Superior temporal gyrus (tissue), 1 donor: ENCODE data around the gene AARS2.
"Not testable (repeated sequence)": the region's sequence is repeated elsewhere in the genome, so short reads cannot be mapped to it uniquely, and the experiment has no call there.

Experiments
- DNase-seq: peaks from one replicate; pipeline ENCODE4 v3.0.0-alpha.2; 2016; ENCODE audit errors: extremely low spot score

The AARS2 gene

DNA sequence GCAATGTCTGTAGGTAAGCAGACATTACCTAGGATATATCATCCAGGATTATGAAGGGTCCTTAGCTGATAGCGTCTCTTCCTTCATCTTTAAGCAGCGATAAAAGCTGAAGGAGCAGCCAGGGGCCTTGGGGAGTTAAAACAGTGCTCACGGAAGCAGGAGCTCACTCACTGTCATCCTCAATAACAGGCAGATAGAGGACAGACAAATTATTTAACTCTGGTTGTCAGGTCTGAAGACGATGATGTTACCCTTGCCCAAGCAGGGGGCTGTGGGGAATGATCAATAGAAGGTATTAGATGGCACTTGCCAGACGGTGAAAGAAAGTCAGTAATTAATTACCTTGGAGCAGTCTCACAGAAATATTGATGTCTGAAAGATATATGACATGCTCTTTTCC is 16.7 kb upstream of the AARS2 start:
- no peak for DNase-seq

DNA sequence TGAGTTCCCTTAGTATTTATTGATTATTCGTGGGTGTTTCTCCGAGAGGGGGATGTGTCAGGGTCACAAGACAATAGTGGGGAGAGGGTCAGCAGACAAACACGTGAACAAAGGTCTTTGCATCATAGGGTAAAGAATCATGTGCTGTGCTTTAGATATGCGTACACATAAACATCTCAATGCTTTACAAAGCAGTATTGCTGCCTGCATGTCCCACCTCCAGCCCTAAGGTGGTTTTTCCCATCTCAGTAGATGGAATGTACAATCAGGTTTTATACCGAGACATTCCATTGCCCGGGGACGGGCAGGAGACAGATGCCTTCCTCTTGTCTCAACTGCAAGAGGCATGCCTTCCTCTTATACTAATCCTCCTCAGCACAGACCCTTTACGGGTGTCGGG is 15.1 kb upstream of the AARS2 start:
- not testable (repeated sequence) for DNase-seq

DNA sequence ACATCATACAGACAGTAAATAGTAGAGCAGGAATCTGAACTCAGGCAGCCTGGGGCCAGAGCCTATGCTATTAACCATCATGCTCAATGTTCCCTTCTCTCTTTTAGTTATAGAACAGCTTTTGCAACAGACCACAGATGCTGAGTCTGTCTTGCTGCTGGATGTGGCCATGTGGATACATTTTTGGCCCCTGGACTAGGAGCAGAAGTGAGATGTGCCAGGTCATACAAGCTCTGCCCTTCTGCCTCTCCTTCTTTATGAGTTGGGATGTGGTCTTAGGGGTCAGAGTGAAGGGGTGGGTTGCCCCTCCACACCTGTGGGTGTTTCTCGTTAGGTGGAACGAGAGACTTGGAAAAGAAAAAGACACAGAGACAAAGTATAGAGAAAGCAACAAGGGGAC is 14.6 kb upstream of the AARS2 start:
- no peak for DNase-seq

DNA sequence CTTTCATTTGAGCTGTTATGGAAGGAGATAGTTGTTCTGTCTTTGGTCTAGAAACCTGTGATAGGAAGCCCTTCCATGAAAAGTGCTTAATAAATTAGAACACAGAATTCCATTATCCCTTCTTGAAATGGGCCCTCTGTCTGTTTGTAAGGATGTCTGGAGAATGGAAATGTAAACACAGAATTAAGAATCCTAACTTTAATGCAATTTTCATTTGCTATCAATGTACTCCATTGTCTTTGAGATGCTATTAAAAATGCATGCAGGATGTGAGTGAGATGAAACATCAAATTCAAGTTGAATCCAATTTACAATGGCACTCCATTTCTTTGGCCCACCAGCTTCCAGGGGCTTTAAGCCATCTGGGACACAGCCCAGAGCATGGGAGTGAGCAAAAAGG is 13.9 kb upstream of the AARS2 start:
- DNase-seq = no peak

DNA sequence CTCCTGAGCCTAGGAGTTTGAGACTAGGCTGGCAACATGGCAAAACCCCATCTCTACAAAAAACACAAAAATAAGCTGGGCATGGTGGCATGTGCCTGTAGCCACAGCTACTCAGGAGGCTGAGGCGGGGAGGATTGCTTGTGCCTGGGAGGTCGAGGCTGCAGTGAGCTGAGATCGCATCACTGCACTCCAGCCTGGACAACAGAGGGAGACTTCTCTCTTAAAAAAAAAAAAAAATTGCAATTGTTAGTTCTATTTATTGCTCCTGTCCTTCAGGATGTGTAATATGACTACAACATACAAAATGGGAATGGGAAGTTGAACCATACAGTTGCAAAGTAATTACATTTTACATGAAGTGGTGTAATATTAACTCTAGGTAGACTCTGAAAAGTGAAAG is 8.1 kb upstream of the AARS2 start:
- no peak for DNase-seq

DNA sequence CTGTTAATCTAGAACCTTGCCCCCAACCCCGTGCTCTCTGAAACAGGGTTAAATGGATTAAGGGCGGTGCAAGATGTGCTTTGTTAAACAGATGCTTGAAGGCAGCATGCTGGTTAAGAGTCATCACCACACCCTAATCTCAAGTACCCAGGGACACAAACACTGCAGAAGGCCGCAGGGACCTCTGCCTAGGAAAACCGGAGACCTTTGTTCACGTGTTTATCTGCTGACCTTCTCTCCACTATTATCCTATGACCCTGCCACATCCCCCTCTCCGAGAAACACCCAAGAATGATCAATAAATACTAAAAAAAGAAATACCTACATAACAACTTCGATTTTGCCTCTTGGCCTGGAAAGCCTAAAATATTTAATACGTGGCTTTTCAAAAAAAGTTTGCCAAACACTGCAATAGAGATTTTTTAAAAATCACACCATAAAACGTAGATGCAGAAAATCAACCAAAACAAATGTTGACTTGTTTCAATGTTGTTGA is 4.0 kb upstream of the AARS2 start:
- not testable (repeated sequence) for DNase-seq

DNA sequence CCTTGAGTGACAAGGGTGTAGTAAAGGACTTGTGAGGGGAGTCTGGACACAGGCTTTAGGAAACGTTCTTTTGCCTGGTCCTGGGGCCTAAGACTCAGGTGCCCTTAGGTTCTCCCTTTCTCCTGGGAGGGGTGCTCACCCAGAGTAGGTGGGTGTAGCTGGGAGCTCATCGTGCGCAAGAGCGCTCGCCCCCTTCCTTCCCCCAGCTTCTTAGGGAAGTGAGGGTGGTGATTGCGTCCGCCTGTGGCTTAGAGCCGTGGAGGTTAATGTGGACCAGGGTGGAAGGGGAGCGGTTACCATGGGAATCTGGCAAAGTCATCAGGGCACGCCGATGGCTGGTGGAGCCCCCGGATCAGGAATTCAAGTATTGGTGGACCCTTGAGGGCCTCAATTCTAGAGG is 3.3 kb upstream of the AARS2 start:
- DNase-seq = no peak

DNA sequence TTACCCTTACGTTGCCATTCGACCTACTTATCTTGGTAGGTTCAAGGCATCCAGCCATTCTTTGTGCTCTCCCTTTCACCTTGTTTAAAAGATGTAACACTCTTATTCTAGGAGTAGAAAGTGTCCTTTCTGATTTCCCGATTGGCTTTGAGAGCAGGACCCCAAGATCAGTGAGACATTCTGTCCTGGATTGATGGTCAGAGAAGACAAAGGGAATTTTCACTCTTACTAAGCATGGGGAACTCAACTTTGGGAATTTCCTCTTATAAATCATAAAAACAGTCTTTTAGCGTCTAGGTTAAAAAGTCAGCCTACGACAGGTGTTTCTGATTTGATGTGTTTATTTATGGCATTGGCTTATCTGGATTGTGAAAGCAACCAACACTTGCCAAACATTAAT is 2.8 kb upstream of the AARS2 start:
- DNase-seq = no peak

DNA sequence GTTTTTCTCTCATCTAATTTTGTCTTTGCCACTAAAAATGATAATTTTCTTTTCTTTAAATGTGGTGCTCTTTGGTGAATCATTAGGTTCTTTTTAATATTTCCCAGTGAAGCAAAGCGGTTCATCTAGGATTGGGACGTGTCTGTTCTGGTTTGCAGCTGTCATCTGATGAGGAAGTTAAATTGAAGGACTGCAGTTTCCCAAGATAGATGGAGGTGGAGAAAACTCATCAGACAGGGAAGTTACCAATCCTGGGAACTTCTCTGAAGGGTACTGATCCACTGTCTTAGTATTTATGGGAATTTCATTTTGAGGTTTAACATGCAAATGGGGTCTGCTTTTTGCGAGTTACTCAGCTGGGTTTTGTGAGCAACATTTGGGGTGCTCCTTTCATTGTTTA is 2.4 kb upstream of the AARS2 start:
- DNase-seq = no peak

DNA sequence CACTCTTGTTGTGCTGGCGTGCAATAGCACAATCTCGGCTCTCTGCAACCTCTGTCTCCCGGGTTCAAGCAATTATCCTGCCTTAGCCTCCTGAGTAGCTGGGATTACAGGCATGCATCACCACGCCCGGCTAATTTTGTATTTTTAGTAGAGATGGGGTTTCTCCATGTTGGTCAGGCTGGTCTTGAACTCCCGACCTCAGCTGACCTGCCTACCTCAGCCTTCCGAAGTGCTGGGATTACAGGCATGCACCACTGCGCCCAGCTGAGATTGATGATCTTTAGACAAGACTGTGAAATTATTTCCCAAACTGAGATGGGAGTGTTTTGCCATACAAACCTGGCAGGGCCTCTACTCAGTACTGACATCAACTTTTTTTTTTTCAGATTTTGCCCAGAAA is 1.5 kb upstream of the AARS2 start:
- not testable (repeated sequence) for DNase-seq

DNA sequence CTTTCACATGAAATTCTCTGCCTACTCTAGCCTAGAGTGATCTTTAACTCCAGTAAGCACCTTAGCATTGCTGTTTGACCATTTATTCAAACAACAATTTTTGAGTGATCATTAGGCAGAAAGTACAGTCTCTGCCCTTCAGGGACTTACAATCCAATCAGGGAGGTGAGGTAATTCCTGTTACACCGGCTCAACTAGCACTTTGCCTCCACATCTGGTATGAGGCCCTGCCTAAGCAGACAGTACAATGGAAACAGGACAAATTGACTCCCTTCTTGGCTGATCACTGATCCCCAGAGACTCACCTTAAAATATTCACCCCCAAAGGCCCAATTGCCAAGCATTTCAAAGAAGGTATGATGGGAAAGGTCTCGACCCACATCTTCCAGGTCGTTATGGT is 1.4 kb downstream of the AARS2 start:
- DNase-seq = no peak

DNA sequence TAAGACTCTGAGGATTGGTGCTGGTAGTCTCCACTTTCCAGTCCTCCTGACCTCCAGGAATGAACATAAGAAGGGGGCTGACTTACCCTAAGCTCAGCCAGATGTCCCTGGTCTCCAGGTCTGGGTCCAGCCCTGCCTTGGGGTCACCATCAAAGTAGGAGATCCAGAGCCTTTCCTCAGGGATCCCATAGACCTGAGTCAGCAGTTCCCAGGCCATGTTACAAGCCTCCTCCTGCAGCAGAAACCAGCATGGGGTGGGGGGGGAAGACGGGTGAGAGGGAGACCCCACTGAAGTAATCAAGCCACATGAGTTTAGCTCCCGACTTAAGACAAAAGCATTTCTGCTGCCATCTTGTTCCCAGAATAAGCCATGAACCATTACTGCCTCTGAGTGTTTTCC is 1.8 kb downstream of the AARS2 start:
- no peak for DNase-seq

DNA sequence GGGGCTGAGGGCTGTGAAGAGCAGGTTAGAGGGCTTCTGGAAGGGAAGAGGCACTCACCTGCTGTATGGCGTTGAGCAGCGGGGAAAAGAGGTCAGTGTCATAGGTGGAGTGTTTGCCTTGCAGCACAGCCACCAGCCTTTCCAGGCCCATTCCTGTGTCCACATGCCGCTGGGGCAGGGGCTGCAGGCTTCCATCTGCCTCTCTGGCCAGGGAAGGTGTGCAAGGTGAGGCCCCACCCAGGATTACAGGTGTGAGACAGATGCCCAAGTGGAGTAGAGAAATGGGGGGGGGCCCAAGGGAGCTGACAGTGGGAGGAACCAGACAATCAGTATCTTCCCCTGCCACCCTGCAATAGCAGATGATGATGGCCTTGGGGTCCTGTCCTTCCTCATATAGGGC is 2.9 kb downstream of the AARS2 start:
- no peak for DNase-seq

DNA sequence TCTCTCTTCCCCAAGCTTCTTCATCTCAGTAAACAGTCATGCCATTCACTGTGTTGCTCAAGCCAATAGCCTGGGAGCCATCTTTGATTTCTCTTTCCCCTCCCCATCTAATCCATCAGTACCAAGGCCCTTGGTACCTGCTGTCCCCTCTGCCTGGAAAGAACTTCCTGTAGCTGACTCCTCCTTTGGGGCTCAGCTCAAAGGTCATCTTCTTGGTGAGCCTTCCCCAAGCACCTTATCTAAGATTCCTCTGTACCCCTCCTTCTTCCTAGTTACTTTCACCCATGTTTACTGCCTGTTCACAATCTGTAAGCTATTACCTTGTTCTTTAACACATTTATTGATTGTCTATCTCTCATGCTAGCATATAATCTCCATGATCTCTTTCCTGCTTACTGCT is 3.5 kb downstream of the AARS2 start:
- no peak for DNase-seq

DNA sequence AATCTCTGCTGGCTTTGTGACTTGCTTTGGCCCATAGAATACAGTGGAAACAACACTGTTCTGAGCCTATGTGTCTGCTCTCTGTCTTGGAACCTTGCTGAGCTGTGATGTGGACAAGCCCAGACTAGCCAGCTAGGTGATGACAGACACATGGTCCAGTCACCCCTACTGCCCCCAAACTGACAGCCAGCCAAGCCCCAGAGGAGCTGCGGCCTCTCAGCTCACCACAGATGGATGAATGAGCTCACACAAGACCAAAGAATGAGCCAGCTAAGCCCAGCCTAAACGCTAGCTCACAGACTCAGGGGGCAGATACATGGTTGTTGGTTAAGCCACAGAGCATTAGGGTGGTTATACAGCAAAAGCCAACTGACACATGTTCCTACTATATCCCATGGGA is 4.1 kb downstream of the AARS2 start:
- no peak for DNase-seq

DNA sequence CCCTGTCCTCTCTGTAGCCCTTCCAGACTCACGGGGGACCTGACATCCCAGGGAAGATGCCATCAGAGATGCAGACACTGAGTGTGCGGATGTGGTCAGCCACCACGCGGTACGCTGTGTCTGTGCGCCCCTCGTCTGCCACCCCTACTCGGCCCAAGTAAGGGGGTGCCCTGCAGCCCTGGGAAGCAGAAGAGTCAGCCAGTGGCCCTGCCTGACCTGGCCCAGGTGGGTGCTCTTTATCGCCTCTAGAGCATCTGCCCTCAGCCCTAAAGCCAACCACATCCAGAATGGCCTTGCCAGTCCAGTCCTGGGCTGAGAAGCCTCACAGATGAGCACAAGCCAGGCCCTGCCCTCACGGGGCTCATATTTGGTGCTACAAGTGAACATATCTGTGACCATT is 5.9 kb downstream of the AARS2 start:
- DNase-seq = no peak

DNA sequence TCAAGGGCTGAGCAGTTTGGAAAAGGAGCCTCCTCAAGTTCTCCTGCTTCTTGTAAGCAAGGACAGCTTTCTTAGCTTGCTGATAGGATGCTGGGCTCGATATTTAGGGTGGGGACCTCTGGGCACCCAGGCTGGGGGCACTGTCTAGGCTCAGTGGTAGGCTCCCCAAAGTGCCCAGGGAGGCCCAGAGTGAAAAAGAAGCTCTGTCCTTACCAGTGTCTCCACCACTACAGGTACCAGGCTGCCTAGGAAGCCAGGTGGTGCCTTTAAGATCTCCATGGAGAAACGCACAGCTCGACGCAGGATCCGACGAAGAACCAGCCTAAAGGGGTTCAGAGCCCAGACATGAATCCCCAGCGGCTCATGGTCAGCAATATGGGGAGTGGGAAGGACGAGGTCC is 6.4 kb downstream of the AARS2 start:
- no peak for DNase-seq

DNA sequence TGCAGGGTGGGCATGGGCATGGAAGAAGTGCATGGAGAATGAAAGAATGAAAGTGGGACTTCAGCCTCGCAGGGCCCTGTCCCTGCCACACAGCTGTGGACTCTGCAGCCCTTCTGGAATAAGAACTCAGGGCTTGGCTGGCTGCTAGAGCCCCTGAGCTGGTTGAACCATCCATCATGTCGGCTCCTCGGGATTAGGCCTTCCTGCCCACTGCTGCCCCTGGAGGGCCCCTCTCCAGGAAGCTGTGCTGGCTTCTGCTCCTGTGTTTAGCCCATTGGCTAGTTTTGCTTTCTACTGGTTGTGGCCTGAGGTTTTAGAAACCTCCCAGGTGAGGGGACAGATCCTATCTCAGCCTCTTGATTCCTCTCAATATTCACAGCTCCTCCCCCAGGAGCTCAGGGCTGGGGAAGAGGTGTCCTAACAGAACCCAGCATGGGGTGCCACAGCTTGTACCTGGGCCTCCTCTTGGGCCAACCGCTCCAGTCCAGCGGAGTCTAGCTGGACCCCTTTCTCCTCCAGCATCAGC is 7.9 kb downstream of the AARS2 start:
- DNase-seq = no peak

DNA sequence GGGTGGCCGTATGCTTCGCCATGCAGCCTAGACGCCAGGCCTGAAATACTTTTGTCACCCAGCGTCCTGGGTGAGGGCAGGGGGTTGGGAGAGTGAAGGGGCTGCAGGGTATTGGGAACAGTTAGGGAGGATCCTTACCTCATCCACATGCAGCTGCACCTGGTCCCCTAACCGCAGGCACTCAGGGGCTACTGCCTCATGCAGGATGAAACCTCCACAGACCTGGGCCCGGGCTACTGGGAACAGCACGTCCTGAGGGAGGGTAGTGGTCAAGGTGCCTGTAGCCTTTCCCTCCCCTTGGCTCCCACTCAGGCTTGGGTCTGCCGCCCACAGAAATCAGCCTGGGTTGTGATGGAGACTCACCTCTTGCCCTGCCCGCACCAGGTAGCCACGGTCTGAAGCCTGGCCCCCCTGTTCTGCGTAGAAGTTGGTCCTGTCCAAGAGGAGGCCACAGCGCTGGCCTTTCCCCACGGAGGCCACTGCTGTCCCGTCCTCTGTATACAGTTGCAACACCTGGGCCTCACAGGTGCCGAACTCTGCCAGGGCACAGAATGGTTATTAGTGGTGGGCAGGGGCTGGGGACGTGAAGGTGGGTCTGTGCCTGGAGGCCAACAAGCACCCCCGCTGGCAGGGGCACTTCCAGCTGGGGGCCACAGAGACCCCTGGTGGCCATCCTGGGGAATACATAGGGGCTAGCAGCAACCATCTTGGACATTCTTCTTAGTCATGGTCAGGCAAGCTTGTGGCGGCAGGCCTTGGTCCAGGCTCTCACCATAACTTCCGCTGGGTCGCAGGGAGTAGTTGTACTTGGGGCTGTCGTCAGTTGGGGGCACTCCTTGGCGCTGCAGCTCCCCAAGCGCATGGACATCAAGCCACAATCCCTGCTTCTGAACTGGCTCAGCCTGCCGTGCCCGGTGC is 8.6 kb downstream of the AARS2 start:
- DNase-seq = no peak

DNA sequence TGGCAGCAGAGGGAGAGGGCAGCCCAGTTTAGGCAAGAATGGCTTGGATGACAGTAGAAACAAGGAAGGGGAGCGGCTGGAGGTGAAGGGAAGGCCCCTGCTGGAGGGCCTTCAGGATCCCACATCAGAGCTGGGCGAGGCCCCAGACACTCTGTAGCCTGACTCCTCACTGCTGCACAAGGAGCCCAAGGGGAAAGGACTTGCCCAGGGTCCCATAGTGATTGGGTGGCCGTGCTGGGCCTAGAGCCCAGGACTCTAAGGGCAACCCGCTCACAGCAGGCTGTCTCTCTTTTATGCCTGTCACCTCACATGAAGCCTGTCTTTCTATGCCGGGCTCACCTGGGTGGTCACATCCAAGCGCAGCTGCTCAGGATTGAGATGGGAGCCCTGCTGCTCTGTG is 9.3 kb downstream of the AARS2 start:
- DNase-seq = no peak

DNA sequence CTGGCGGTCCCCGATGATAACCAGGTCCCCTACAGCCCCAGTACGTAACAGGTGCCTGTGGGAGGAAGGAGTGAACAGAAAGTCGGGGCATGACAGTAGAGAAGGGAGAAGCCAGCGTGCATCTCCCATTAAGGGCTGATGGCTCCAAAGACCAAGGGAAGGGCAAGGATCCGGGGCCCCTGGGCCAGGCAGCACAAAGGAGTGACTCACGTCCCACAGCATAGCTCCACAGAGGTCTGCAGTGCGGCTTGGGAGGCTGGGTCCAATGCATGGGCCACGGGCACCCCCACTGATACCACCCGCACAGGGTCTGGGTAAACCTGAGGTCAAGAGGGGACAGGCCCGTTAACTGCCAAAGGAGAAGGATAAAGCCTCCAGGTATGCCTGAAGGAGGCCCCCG is 10.3 kb downstream of the AARS2 start:
- no peak for DNase-seq

DNA sequence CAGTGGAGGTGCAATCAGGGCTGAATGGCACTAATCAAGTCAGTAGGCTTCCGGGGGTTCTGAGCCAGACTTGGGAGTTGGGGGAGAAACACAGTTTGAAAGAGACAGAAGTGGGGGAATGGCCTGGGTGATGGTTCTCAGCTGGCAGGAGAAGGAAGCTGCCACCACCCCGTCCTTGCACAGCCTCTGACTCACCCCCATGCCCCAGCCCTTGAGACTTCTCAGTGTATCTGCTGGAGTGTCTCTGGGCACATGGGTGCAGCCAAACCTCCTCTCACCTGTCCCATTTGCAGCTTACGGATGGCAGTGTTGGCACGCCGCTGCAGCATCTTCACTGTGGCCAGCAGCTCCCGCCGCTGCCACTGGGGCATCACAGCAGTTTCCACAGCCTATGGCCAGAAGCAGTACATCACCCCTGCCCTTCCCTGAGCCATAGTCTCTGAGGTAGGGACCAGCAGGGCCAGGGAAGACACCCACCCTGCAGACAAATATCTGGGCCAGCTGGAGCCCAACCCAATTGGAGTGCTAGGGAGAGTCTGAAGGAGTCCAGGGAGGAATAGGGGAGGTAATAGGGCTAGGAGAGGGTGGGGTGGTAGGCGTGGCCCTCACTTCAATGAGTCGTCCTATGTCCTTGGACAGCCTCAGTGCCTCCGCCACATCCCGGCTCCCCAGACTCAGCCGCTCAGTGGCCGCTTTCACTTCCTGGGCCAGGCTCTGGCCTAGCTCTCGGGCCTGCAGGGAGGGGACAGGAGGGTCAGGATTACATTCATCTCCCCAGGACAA is 11.2 kb downstream of the AARS2 start:
- DNase-seq = no peak

DNA sequence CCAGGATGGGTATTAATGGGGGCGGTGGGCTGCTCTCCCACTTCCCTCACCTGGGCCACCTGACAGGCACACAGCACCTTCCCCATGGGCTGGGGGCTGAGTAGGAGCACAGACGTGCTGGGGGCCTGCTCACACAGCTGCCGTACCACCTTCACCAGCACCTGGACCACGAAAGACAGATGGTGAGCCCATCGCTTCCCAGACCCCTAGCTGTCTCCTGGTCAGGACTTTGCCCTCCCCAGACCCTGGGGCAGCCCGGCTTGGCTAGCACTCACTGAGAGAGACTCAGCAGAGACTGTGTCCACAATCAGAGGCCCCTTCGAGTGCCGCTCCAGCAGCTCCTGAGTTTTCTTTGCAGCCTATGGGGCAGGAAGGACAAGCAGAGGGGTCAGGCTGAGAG is 12.0 kb downstream of the AARS2 start:
- no peak for DNase-seq
